Activated T-cell treated with anti-CD3 and anti-CD28 coated beads for 4 hours (primary cell): ENCODE results near the gene PABPC1L2B.
"Not testable (repeated sequence)": the region's sequence is repeated elsewhere in the genome, so short reads cannot be mapped to it uniquely, and the experiment has no call there.

Experiments
- DNase-seq: peaks from one replicate; pipeline ENCODE4 v3.0.0-alpha.2; 2020

PABPC1L2B gene

GRCh38 chrX:73002733-73003132 lies at the start of gene PABPC1L2B:
Gene PABPC1L2B (plus strand): TSS chrX:73002939. CDS start chrX:73003643, 704 bp downstream.
- DNase-seq, result not testable (repeated sequence)

GRCh38 chrX:72959971-72960370 lies 42.8 kb upstream of the PABPC1L2B start:
- not testable (repeated sequence) for DNase-seq

GRCh38 chrX:72971859-72972258 lies 30.9 kb upstream of the PABPC1L2B start:
- DNase-seq, result not testable (repeated sequence)

- DNase-seq, result not testable (repeated sequence)
These were observed 27.9 kb upstream of the PABPC1L2B start for GRCh38 chrX:72974885-72975284.

- DNase-seq, result not testable (repeated sequence)
These were observed 21.8 kb upstream of the PABPC1L2B start for GRCh38 chrX:72980894-72981469.

- DNase-seq, result not testable (repeated sequence)
These were observed 1.3 kb downstream of the PABPC1L2B start for GRCh38 chrX:73004032-73004431.

GRCh38 chrX:73021361-73022092 lies 18.8 kb downstream of the PABPC1L2B start:
- no peak for DNase-seq

GRCh38 chrX:73022093-73022445 lies 19.3 kb downstream of the PABPC1L2B start:
- DNase-seq, result not testable (repeated sequence)

GRCh38 chrX:73028876-73029275 lies 26.1 kb downstream of the PABPC1L2B start:
- no peak for DNase-seq
